ENCODE measurements around the gene ELL. TPM values are rescaled to one million over a fixed set of nuclear protein-coding genes. Genes with fewer than 3 reads are reported as not detected.
"Not testable (repeated sequence)": the region's sequence is repeated elsewhere in the genome, so short reads cannot be mapped to it uniquely, and the experiment has no call there.

Gene ELL
- total RNA-seq, 1 donor: 18.5 TPM

DNA sequence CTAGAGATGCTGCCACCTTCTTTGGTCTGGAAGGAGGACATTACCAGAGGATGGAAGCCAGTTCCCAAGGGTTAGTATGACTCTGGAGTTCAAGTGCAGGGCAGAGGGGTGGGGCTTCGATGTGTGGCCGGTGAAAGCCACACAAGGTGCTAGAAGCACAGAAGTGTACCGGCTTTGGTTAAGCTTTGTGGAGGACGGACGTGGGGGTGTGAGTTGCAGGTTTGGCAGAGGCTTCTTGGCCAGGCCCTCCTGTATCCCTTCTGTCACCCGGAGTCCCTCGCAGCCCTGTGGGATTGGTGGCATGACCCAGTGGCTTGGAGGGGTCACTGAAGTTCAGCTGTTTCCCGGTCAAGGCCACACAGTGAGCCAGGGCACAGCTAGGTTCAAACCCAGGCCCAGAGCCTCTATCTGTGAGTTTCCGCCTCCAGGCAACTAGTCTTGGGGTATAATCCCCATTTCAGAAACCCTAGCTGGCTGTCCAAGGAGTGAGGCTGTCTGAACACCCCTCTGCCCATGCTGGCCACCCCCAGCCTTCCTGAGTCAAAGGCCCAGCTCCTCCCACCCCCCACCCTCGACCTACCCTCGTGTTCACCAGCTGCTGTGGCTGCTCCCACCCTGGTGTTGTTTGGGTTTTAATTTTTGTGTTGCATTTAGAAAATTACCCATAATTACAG is 107.2 kb downstream of the ELL start:
- H3K27ac ChIP-seq (ENCODE audit: low read depth, low read length): peak overlapping the region; percentile 84
- peak overlapping the region; percentile 65 for H3K4me3 ChIP-seq (ENCODE audit: insufficient read depth, low read length)

DNA sequence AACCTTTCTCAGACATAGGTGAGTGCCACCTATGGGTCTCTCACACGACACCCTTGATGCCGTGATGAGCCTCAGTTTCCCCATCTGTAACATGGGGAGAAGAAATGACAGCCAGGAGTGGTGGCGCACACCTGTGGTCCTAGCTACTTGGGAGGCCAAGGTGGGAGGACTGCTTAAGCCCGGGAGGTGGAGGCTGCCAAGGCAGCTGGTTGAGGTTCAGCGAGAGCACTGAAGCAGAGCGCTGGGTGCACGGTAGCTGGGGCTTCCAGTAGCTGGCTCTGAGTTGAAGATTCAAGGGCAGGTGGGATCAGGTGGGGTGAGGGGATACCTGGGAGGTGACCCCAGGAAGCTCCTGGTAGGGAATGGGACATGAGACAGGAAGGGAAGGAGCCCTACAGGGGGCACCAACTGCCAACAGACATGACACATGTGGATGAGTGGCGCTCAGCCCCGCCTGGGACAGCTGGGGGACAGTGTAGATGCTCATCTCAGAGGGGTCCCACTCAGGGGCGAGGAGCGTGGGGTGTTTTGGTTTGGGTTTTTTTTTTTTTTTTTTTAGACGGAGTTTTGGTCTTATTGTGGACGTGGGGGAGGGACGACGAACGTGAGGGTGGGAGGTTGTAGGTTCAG is 109.1 kb downstream of the ELL start:
- no peak for TF ChIP-seq CTCF (IDR thresholded peaks at IDR 0.05; ENCODE audit: extremely low read depth, low read depth, low read length)
- Histone ChIP-seq H3K4me2 (ENCODE audit: insufficient read depth, low read length) (no peak overlapping the region), H3K27me3 (ENCODE audit: insufficient read depth, low read length) (no peaks in the 10 kb centered on the region), H2AFZ (ENCODE audit: low read length) (no peak overlapping the region), H3K4me1 (ENCODE audit: insufficient read depth, low read length) (peaks cover 42% of the 10 kb centered on the region), H3K79me2 (ENCODE audit: insufficient read depth, low read length) (no peaks in the 10 kb centered on the region), H4K20me1 (ENCODE audit: insufficient read depth, low read length) (no peaks in the 10 kb centered on the region), H3K4me3 (ENCODE audit: insufficient read depth, low read length) (no peak overlapping the region), H3K27ac (ENCODE audit: low read depth, low read length) (no peak overlapping the region), H3K9me3 (ENCODE audit: low read depth, low read length) (no peaks in the 10 kb centered on the region), H3K36me3 (ENCODE audit: insufficient read depth, low read length) (no peaks in the 10 kb centered on the region)
- DNase-seq (ENCODE audit: insufficient read length, low spot score, missing footprints): peak; percentile 43

More for the DNA sequence above, 107.2 kb downstream of the ELL start:
- peaks cover 49% of the 10 kb centered on the region for H3K4me1 ChIP-seq (ENCODE audit: insufficient read depth, low read length)
- TF ChIP-seq CTCF (IDR thresholded peaks at IDR 0.05; ENCODE audit: extremely low read depth, low read depth, low read length): no peak
- H3K27me3 ChIP-seq (ENCODE audit: insufficient read depth, low read length): no peaks in the 10 kb centered on the region
- peak overlapping the region; percentile 36 for H2AFZ ChIP-seq (ENCODE audit: low read length)
- H3K79me2 ChIP-seq (ENCODE audit: insufficient read depth, low read length): peaks cover 7% of the 10 kb centered on the region
- H3K4me2 ChIP-seq (ENCODE audit: insufficient read depth, low read length): peak overlapping the region; percentile 81
- no peaks in the 10 kb centered on the region for H4K20me1 ChIP-seq (ENCODE audit: insufficient read depth, low read length)
- H3K36me3 ChIP-seq (ENCODE audit: insufficient read depth, low read length): no peaks in the 10 kb centered on the region
- H3K9me3 ChIP-seq (ENCODE audit: low read depth, low read length): no peaks in the 10 kb centered on the region
- peak; percentile 92 for DNase-seq (ENCODE audit: insufficient read length, low spot score, missing footprints)

DNA sequence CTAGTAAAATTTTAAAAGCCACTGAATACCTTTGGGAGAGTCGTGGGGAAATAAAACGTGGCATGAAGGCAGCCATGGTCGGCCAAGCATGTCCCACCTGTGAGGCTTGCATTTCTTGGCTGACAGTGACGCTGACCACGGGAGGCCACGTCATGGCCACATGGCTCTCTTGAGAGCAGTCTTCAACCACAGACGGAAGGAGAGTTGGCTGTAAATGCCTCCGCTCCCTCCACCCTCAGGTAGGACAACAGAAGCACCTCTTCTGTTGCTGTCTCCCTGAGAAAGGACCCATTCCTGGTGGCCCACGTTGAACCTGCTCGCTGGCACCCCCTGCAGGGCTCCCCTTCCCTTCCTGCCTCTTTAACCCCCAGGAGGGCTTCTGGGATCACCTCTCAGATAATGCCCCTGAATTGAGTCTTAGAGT is 113.8 kb downstream of the ELL start:
- Histone ChIP-seq H3K27ac (ENCODE audit: low read depth, low read length) (no peak overlapping the region), H4K20me1 (ENCODE audit: insufficient read depth, low read length) (no peaks in the 10 kb centered on the region), H2AFZ (ENCODE audit: low read length) (peak overlapping the region; percentile 71), H3K36me3 (ENCODE audit: insufficient read depth, low read length) (no peaks in the 10 kb centered on the region), H3K9me3 (ENCODE audit: low read depth, low read length) (no peaks in the 10 kb centered on the region), H3K79me2 (ENCODE audit: insufficient read depth, low read length) (no peaks in the 10 kb centered on the region), H3K27me3 (ENCODE audit: insufficient read depth, low read length) (no peaks in the 10 kb centered on the region), H3K4me2 (ENCODE audit: insufficient read depth, low read length) (no peak overlapping the region), H3K4me3 (ENCODE audit: insufficient read depth, low read length) (no peak overlapping the region), H3K4me1 (ENCODE audit: insufficient read depth, low read length) (peaks cover 6% of the 10 kb centered on the region)
- peak; percentile 67 for DNase-seq (ENCODE audit: insufficient read length, low spot score, missing footprints)
- TF ChIP-seq CTCF (IDR thresholded peaks at IDR 0.05; ENCODE audit: extremely low read depth, low read depth, low read length): peak; percentile 47

GRCh38 chr19:18406749-18407148 is 115.1 kb downstream of the ELL start:
- peaks cover 6% of the 10 kb centered on the region for H3K4me1 ChIP-seq (ENCODE audit: insufficient read depth, low read length)

DNA sequence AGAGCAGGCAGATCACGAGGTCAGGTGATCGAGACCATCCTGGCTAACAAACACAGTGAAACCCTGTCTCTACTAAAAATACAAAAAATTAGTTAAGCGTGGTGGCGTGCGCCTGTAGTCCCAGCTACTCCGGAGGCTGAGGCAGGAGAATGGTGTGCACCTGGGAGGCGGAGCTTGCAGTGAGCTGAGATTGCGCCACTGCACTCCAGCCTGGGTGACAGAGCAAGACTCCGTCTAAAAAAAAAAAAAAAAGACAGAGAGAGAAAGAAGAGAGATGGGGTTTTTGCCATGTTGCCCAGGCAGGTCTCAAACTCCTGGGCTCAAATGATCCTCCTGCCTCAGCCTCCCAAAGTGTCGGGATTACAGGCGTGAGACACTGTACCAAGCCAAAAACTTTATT is 116.1 kb downstream of the ELL start:
- DNase-seq (ENCODE audit: insufficient read length, low spot score, missing footprints); H3K27ac ChIP-seq (ENCODE audit: low read depth, low read length); H3K27me3 ChIP-seq (ENCODE audit: insufficient read depth, low read length); H3K36me3 ChIP-seq (ENCODE audit: insufficient read depth, low read length); H3K79me2 ChIP-seq (ENCODE audit: insufficient read depth, low read length); H3K4me1 ChIP-seq (ENCODE audit: insufficient read depth, low read length); H3K9me3 ChIP-seq (ENCODE audit: low read depth, low read length); H4K20me1 ChIP-seq (ENCODE audit: insufficient read depth, low read length); H3K4me3 ChIP-seq (ENCODE audit: insufficient read depth, low read length); H3K4me2 ChIP-seq (ENCODE audit: insufficient read depth, low read length); H2AFZ ChIP-seq (ENCODE audit: low read length): not testable (repeated sequence)

More at GRCh38 chr19:18406749-18407148, 115.1 kb downstream of the ELL start:
- H3K4me2 ChIP-seq (ENCODE audit: insufficient read depth, low read length): no peak overlapping the region
- no peaks in the 10 kb centered on the region for H3K36me3 ChIP-seq (ENCODE audit: insufficient read depth, low read length)
- no peaks in the 10 kb centered on the region for H3K79me2 ChIP-seq (ENCODE audit: insufficient read depth, low read length)
- no peak overlapping the region for H3K4me3 ChIP-seq (ENCODE audit: insufficient read depth, low read length)
- no peaks in the 10 kb centered on the region for H4K20me1 ChIP-seq (ENCODE audit: insufficient read depth, low read length)
- H3K27me3 ChIP-seq (ENCODE audit: insufficient read depth, low read length): no peaks in the 10 kb centered on the region
- TF ChIP-seq CTCF (IDR thresholded peaks at IDR 0.05; ENCODE audit: extremely low read depth, low read depth, low read length): no peak
- no peak for DNase-seq (ENCODE audit: insufficient read length, low spot score, missing footprints)
- H2AFZ ChIP-seq (ENCODE audit: low read length): no peak overlapping the region
- no peaks in the 10 kb centered on the region for H3K9me3 ChIP-seq (ENCODE audit: low read depth, low read length)
- H3K27ac ChIP-seq (ENCODE audit: low read depth, low read length): no peak overlapping the region

Data from osteoblast (primary cell).